HG03025 (cell line): ENCODE data around the gene FAHD1.

Source experiments
- ATAC-seq: cut with Tn5 transposase; IDR thresholded peaks from one replicate; pipeline ENCODE4 v1.9.1; 2021; ENCODE audit warnings: mild to moderate bottlenecking, moderate library complexity; ENCODE audit not compliant: unreplicated experiment, low FRiP score

FAHD1 gene

GRCh38 chr16:1816396-1817275 is 10.4 kb upstream of the FAHD1 start:
- ATAC-seq, result no peak

DNA sequence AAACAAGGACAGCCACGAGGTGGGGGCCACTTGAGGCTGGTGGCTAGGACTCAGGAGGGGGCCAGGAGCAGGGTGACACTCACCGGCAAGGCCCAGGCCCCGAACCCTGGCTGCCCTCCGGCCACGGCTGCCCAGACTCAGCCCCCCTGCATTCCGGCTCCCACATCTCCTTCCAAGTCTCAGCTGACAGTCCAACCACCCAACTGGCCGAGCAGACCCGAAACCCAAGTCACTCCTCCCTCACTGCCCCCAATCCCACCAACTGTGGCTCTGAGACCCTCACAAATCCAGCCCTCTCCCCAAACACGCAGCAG is 9.8 kb upstream of the FAHD1 start:
- no peak for ATAC-seq

GRCh38 chr16:1817716-1818115 is 9.3 kb upstream of the FAHD1 start:
- ATAC-seq, result no peak

GRCh38 chr16:1818204-1818872 is 8.7 kb upstream of the FAHD1 start:
- no peak for ATAC-seq

DNA sequence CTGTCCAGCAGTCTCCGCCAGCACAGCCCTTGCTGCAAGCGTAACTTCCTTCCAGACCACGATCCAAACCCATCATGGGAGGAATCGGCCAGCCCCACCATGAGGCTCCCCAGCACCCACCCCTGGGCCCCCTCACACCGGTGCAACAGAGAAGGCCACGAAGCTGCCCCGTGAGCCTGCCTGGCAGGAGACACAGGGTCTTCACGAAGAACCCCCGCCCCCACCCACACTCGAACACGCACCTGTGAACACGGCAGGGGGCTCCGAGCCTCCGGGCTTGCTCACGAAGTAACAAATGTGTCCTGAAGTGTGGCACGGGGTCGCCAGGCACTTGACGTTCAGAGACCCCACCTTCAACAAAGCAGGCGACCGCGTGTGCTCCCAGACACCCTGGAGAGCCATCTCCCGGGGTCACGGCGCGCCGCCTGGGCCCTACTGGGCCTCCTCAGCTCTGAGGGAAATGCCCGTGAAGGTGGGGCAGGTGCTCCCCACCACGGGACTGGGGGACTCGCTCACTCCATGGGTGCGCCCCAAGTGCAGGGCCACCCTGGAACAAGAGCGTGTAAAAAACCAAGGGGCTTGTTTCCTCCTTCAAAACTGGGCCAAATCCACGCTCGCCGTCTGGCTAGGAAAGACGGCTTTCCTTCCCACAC is 8.0 kb upstream of the FAHD1 start:
- ATAC-seq, result no peak

GRCh38 chr16:1819611-1820010 is 7.4 kb upstream of the FAHD1 start:
- no peak for ATAC-seq

GRCh38 chr16:1820096-1820945 is 6.7 kb upstream of the FAHD1 start:
- no peak for ATAC-seq

DNA sequence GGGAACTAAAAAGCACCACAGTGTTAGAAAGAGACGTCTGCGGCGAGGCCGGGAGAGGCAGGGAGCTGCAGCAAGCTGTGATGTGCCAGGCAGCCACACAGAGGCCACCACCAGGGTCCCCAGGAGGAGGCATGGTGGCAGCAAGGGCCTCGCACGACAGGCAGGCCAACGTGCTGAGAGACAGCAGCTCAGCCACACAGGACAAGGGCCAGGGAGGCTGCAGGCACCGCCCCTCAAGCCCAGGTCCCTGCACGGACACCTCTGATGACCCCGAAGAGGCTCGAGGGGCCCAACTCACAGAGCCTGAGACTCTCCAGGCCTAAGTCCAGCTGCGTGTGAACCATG is 6.1 kb upstream of the FAHD1 start:
- no peak for ATAC-seq

GRCh38 chr16:1821861-1822611 is 5.0 kb upstream of the FAHD1 start:
- ATAC-seq, result no peak

DNA sequence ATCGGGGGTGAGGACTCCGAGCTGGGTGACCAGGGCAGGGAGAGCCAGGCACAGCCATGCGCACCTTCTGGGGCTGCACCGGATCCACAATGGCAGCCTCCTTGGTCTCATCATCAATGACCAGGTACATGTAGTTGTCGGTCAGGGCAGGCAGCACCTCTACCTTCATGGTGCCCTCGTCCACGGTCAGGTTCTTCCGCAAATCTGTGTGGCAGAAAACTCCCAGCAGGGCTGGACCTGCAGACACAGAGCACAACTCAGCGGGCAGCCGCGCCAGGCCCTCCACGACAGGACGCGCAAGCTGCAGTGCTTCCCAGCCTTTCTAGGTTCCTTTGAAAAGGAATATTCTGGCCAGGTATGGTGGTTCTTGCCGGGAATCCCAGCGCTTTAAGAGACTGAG is 4.2 kb upstream of the FAHD1 start:
- ATAC-seq, result no peak

GRCh38 chr16:1823821-1824220 is 3.2 kb upstream of the FAHD1 start:
- no peak for ATAC-seq

GRCh38 chr16:1825381-1825863 is 1.6 kb upstream of the FAHD1 start:
- ATAC-seq, result no peak

GRCh38 chr16:1825864-1826690 is 929 bp upstream of the FAHD1 start:
- ATAC-seq, result peak; percentile 41

- ATAC-seq, result no peak
Measured at GRCh38 chr16:1828645-1829410, 1.8 kb downstream of the FAHD1 start.

- ATAC-seq, result no peak
Measured at GRCh38 chr16:1830213-1830612, 3.2 kb downstream of the FAHD1 start.

- no peak for ATAC-seq
Measured at GRCh38 chr16:1831186-1832075, 4.4 kb downstream of the FAHD1 start.

DNA sequence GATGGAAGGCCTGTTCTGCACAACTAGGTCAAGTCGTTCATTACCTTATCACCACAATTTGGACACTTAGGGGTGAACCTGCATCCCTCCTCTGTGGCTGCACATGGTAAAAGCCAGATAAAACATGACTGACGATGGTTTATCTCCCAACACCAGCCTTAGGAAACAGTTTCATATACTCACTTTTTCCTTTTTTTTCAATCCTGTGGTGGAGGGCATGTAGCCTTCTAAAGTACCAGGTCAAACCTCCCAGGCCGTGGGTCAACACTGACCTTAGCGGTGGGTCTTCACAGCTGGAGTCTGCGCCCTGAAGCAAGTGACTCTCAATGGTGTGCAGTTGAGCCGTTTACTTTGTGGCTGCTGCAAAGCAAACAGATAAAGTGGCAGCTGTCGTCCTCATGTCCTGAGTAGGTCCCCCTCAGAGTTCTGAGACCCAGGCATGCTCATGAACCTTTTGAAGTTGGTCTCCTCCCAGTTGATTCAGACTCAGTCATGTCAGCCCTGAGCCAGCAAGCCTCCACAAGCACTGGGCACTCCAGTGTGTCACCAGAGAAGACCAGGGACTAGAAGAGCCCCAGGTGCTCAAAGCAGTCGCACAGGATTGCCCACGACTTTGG is 5.9 kb downstream of the FAHD1 start:
- ATAC-seq, result no peak
